Endothelial cell of umbilical vein (primary cell): ENCODE results near the gene OGDH.

ENCODE experiments used
- JUN ChIP-seq: IDR thresholded peaks from 2 replicates; pipeline ENCODE4 v1.6.1; 2011; ENCODE audit warnings: borderline replicate concordance, low read depth; ENCODE audit not compliant: insufficient read length, insufficient read depth
- TF ChIP-seq, protein P1 (sequence below), 2 donors: IDR thresholded peaks; 1 replicate in 1 of 2; 2 replicates in 1 of 2; pipeline ENCODE4 v1.5.1; 2011; ENCODE audit warnings: low read length in 2 of 2, mild to moderate bottlenecking in 2 of 2, moderate library complexity in 2 of 2, control low read depth in 1 of 2, inconsistent platforms in 1 of 2, low read depth in 1 of 2; ENCODE audit not compliant: insufficient read depth in 1 of 2; ENCODE audit errors: extremely low read depth in 1 of 2

DNA sequence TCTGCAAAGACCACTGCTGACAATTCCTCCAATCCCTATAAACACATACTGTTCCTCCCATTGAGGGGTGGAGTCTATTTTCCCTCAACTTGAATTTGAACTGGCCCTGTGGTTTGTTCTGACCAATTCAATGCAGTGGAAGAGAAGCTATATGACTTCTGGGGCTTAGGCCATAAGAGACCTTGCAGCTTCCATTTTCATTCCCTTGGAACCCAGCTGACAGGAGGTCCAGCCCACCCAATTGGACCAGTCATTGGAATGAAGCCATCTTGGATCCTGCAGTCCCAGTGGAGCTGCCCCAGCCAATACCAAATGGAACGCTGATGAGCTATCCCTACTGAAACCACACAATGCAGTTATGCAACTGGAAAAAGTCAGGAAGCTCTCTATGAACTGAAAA, 15.5 kb upstream of the OGDH start:
- no peak for TF ChIP-seq JUN
- TF ChIP-seq, protein P1, sequence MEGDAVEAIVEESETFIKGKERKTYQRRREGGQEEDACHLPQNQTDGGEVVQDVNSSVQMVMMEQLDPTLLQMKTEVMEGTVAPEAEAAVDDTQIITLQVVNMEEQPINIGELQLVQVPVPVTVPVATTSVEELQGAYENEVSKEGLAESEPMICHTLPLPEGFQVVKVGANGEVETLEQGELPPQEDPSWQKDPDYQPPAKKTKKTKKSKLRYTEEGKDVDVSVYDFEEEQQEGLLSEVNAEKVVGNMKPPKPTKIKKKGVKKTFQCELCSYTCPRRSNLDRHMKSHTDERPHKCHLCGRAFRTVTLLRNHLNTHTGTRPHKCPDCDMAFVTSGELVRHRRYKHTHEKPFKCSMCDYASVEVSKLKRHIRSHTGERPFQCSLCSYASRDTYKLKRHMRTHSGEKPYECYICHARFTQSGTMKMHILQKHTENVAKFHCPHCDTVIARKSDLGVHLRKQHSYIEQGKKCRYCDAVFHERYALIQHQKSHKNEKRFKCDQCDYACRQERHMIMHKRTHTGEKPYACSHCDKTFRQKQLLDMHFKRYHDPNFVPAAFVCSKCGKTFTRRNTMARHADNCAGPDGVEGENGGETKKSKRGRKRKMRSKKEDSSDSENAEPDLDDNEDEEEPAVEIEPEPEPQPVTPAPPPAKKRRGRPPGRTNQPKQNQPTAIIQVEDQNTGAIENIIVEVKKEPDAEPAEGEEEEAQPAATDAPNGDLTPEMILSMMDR (IDR thresholded peaks at IDR 0.05; ENCODE audit: extremely low read depth in 1 of 2, insufficient read depth in 1 of 2, low read depth in 1 of 2, low read length in 2 of 2), result no peak
